ENCODE data around the gene PIK3R6. TPM values are rescaled to one million over a fixed set of nuclear protein-coding genes. Genes with fewer than 3 reads are reported as not detected.

Gene PIK3R6
- total RNA-seq, 2 donors from 2014 or later = 0.66 TPM; not detected in 1

DNA sequence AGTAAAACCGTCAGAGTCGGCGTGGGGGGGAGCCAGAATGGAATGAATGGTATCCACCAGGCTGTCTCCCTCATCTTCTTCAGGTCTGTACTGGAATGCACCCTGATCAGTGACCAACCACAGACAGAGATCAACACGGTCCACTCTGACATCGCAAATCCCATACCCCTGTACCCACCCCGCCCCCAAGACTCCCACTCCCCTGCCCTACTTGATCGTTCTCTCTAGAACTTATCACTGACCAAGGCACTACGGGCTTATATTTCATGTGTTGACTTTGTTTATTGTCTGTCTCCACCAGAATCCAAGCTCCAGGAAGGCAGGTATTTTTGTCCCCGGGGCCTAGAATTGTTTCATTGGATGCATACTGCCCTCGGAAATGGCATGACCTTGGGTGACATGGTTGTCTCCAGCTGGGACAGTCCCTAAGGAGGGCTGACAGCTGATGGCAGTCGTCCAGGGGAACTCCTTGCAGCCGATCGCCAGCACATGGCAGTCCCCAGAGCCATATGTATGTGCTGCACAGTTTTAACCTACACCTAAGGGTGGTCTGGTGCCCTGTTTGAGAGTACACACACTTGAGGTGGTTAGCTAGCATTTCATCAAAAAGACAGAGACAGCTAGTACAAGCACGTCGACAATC is 67.8 kb downstream of the PIK3R6 start:
- Histone ChIP-seq H3K4me3 (no peak overlapping the region), H3K27me3 (no peaks in the 10 kb centered on the region), H3K9me3 (no peaks in the 10 kb centered on the region), H3K36me3 (replicated peaks in 1 of 2; ENCODE audit: insufficient read depth in 1 of 2, low read depth in 2 of 2) (no peaks in the 10 kb centered on the region), H3K27ac (peak overlapping the region; percentile 62 to 79 (median 74)), H3K4me1 (peaks cover 37% of the 10 kb centered on the region)
- DNase-seq (peak; percentile 41 to 62 (median 56)), ATAC-seq (peak; percentile 20)
- TF ChIP-seq, protein P1, sequence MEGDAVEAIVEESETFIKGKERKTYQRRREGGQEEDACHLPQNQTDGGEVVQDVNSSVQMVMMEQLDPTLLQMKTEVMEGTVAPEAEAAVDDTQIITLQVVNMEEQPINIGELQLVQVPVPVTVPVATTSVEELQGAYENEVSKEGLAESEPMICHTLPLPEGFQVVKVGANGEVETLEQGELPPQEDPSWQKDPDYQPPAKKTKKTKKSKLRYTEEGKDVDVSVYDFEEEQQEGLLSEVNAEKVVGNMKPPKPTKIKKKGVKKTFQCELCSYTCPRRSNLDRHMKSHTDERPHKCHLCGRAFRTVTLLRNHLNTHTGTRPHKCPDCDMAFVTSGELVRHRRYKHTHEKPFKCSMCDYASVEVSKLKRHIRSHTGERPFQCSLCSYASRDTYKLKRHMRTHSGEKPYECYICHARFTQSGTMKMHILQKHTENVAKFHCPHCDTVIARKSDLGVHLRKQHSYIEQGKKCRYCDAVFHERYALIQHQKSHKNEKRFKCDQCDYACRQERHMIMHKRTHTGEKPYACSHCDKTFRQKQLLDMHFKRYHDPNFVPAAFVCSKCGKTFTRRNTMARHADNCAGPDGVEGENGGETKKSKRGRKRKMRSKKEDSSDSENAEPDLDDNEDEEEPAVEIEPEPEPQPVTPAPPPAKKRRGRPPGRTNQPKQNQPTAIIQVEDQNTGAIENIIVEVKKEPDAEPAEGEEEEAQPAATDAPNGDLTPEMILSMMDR (IDR thresholded peaks at IDR 0.05) = no peak
- TF ChIP-seq POLR2A (IDR thresholded peaks at IDR 0.05) = no peak
- intact Hi-C loops (cut with DNase I) = no loop called here
- WGBS, 2 donors = 32 to 36% methylated on average over 12 to 15 of the region's 15 CpGs

DNA sequence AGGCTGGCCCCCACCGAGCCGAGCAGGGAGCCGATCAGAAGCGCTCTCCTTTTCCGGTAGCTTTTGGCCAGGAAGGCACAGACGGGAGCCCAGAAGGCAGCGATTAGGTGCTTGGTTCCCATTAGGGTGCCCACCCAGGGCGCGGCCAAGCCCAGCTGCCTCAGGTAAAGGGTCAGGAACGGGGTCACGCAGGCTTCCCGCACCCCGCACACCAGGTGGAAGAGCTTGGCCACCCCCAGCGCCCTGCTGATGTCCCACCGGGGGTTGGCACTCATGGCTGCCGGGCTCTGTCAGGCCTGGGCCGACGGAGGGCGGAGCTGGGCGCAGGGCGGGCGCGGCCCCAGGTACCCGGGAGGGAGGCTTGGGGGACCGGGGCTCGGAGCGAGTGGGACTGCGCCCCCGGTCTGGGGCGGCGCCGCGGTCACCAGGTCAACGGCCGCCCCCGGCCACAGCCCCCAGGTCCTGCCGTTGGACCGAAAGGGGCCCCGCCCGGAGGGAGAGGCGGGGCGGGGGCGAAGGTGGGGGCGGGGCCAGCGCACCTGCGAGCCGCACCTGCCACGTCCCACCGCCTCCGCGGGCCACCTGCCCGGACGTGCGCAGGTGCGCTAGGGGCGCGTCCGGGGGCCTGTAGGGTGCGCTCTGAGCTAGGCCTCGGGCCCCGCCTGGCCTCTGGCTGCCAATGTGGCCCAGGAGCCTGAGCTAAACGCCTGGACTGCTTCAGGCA is 68.5 kb downstream of the PIK3R6 start, which contains the start of gene MFSD6L:
MFSD6L (minus strand) TSS at position 520 of the 724 bp plus-strand sequence; CDS start at position 275, 245 bp downstream.
- Histone ChIP-seq H3K36me3 (replicated peaks in 1 of 2; ENCODE audit: insufficient read depth in 1 of 2, low read depth in 2 of 2) (no peaks in the 10 kb centered on the region), H3K27me3 (no peaks in the 10 kb centered on the region), H3K4me3 (peak within 1 kb of the TSS; percentile 23 to 37), H3K9me3 (no peaks in the 10 kb centered on the region), H3K4me1 (peaks cover 37% of the 10 kb centered on the region), H3K27ac (peak within 1 kb of the TSS; percentile 62 to 79 (median 74))
- TF ChIP-seq, protein P1 (IDR thresholded peaks at IDR 0.05) = peak; percentile 29 to 83 (median 51)
- peak; percentile 24 to 64 (median 63) for TF ChIP-seq POLR2A (IDR thresholded peaks at IDR 0.05)
- WGBS, 2 donors = 7% methylated on average over 32 of the region's 62 CpGs; no CpG with 5 or more reads in 1 of the 2 donors
- intact Hi-C loops (cut with DNase I) = no loop called here
- ATAC-seq (peak; percentile 95), DNase-seq (peak; percentile 87 to 94 (median 90))

DNA sequence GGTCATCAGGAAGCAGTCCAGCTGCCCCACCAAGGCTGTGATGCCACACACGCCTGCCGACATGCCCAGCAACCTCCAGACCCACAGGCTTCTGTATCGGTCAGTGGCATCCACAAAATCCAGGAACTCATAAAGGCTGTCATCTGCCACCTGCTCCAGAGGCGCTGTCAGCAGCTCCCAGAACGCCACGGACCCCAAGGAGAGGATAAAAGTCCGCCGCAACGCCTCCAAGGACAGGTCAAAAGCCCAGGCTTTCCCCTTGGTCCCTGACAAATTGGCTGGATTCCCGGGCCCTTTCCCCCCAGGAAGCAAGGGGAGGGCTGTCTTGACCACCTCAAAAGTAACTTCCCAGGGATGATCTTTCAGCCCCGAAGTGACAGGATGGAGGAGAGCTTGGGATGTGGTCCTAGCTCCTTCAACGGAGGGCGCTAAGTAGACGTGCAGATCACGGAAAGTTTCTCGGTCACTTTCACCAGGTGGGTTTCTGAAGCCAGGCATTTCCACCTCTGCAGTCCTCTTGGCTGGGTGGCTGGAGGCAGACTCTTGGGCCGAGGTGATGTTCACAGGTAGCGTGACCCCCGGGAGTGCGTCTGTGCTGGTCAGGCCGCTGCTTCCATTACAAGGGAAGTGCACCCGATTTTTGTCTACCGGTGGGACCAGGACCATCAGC is 69.2 kb downstream of the PIK3R6 start:
- no peak for ATAC-seq
- WGBS, 2 donors = 41 to 69% methylated on average over 17 to 23 of the region's 23 CpGs
- Histone ChIP-seq H3K4me1 (peaks cover 37% of the 10 kb centered on the region), H3K27me3 (no peaks in the 10 kb centered on the region), H3K36me3 (replicated peaks in 1 of 2; ENCODE audit: insufficient read depth in 1 of 2, low read depth in 2 of 2) (no peaks in the 10 kb centered on the region), H3K4me3 (peak overlapping the region; percentile 23 to 37), H3K27ac (peak overlapping the region; percentile 62 to 79 (median 74)), H3K9me3 (no peaks in the 10 kb centered on the region)
- peak in 2 of 4 donors; percentile 18 to 33 for DNase-seq
- intact Hi-C loops (cut with DNase I) = no loop called here
- no peak for TF ChIP-seq POLR2A (IDR thresholded peaks at IDR 0.05)
- TF ChIP-seq, protein P1 (IDR thresholded peaks at IDR 0.05) = no peak

DNA sequence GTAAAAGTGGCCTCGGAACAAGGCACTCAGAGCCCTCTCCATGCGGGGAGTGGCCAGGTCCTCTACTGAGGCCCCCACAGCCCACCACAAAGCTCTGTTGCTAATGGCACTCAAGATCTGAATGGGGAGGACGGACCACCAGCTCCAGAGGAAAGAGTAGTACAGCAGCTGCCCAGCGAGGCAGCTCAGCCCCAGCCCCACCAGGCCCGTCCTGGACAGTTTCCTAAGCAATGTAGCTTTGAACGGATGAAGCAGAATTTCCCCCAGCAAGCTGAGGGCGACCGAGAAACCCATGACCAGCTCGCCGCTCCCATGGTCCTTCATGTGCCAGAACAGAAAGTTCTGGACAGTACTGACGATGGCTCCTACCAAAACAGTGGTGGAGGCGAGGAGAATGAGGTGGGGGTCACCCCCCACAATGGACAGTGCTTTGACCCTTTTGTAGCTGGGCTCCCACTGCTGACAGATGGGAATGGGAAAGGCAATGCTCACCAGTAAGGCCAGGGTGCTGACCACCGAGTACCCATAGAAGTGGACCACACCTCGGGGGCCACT is 69.8 kb downstream of the PIK3R6 start:
- H3K36me3 ChIP-seq (replicated peaks in 1 of 2; ENCODE audit: insufficient read depth in 1 of 2, low read depth in 2 of 2) = no peaks in the 10 kb centered on the region
- H3K27ac ChIP-seq = no peak overlapping the region
- H3K4me3 ChIP-seq = no peak overlapping the region
- ATAC-seq = no peak
- intact Hi-C loops (cut with DNase I) = no loop called here
- TF ChIP-seq, protein P1 (IDR thresholded peaks at IDR 0.05) = no peak
- no peak for TF ChIP-seq POLR2A (IDR thresholded peaks at IDR 0.05)
- no peaks in the 10 kb centered on the region for H3K27me3 ChIP-seq
- no peak for DNase-seq
- no peaks in the 10 kb centered on the region for H3K9me3 ChIP-seq
- 88 to 93% methylated on average over 9 to 14 of the region's 14 CpGs for WGBS, 2 donors
- H3K4me1 ChIP-seq = peaks cover 37% of the 10 kb centered on the region
